Panc1 (cell line): ENCODE data around the gene CFAP410. TPM values are rescaled to one million over a fixed set of nuclear protein-coding genes. Genes with fewer than 3 reads are reported as not detected.

Experiments
- ATAC-seq: fragments of 200-7000 bp; cut with Tn5 transposase; 2 replicates; pipeline ENCODE4 v1.9.1; 2020; ENCODE audit warnings: mild to moderate bottlenecking, moderate library complexity
- BruUV-seq: library from RNA; stranded (reverse); fragments of 400-500 nt; replicated peaks from 2 replicates; lab custom pipeline; 2021; lab: Mats Ljungman, UMichigan
- CTCF ChIA-PET: fragments of 300-600 bp; sonication (Branson Sonifier 250); formaldehyde crosslinking; loops from one replicate; lab custom pipeline; 2022; ENCODE audit warnings: antibody characterized with exemption; lab: Charles Lee
- POLR2A ChIA-PET: fragments of 300-600 bp; sonication (Branson Sonifier 250); formaldehyde crosslinking; loops from one replicate; lab custom pipeline; 2022; ENCODE audit warnings: antibody characterized with exemption; lab: Charles Lee
- DNase-seq: peaks from one replicate; pipeline ENCODE4 v3.0.0-alpha.2; 2010; ENCODE audit warnings: low read depth, low spot score
- H3K27ac ChIP-seq: 2 replicates; pipeline ENCODE4 v1.5.1; 2011; ENCODE audit warnings: mild to moderate bottlenecking, low read length, inconsistent platforms
- H3K27me3 ChIP-seq: fragments of 200-500 bp; sonication (Bioruptor generic); 2 replicates; pipeline ENCODE4 v1.6.0; 2014; ENCODE audit warnings: low read length, inconsistent platforms; ENCODE audit not compliant: control insufficient read depth, insufficient read depth
- H3K36me3 ChIP-seq: fragments of 200-500 bp; sonication (Bioruptor generic); 2 replicates; pipeline ENCODE4 v1.5.1; 2014; ENCODE audit warnings: inconsistent platforms, mild to moderate bottlenecking, low read length, moderate library complexity; ENCODE audit not compliant: control insufficient read depth, insufficient read depth
- H3K4me1 ChIP-seq: 2 replicates; pipeline ENCODE4 v1.5.1; 2011; ENCODE audit warnings: inconsistent platforms, mild to moderate bottlenecking, low read length, moderate library complexity; ENCODE audit not compliant: control insufficient read depth, insufficient read depth
- H3K4me3 ChIP-seq, 2 experiments: 2 replicates each; pipeline ENCODE4 v1.5.1; 2011 to 2012; ENCODE audit warnings: low read depth in 2 of 2, low read length in 2 of 2, mild to moderate bottlenecking in 2 of 2, inconsistent platforms in 1 of 2, moderate library complexity in 1 of 2
- H3K9me3 ChIP-seq: fragments of 200-500 bp; sonication (Bioruptor generic); 2 replicates; pipeline ENCODE4 v1.5.1; 2014; ENCODE audit warnings: low read depth, mild to moderate bottlenecking, inconsistent platforms, low read length, moderate library complexity; ENCODE audit not compliant: control insufficient read depth, insufficient read depth
- POLR2AphosphoS5 ChIP-seq: IDR thresholded peaks from 2 replicates; pipeline ENCODE4 v1.6.1; 2012; ENCODE audit warnings: mild to moderate bottlenecking, low read depth, low read length, moderate library complexity
- SIN3A ChIP-seq: IDR thresholded peaks from 2 replicates; pipeline ENCODE4 v1.6.1; 2012; ENCODE audit warnings: low read depth, mild to moderate bottlenecking, low read length, moderate library complexity, borderline replicate concordance; ENCODE audit not compliant: insufficient read depth
- TCF7L2 ChIP-seq: IDR thresholded peaks from 2 replicates; pipeline ENCODE4 v1.6.1; 2011; ENCODE audit warnings: mild to moderate bottlenecking, low read depth, low read length, inconsistent platforms
- in situ Hi-C: cut with HindIII; loops from 2 replicates; pipeline ENCODE4 v1.10.0; 2016; ENCODE audit warnings: low sequenced_read_pairs, low pct_unique_long_range_greater_than_20kb
- intact Hi-C: fragments of 100-400 bp; cut with micrococcal nuclease; formaldehyde crosslinking; loops from one replicate; pipeline ENCODE4 v1.10.0; 2022; ENCODE audit not compliant: unreplicated experiment
- total RNA-seq: library from RNA; stranded (reverse); gene quantifications from one replicate; pipeline ENCODE4 v1.2.1, GENCODE V29; 2021; ENCODE audit not compliant: unreplicated experiment
- TF ChIP-seq, protein P1 (sequence below): fragments of 450-650 bp; IDR thresholded peaks from 2 replicates; pipeline ENCODE4 v1.5.1; 2017; ENCODE audit warnings: mild to moderate bottlenecking
- TF ChIP-seq, protein P2 (sequence below), 2 experiments: IDR thresholded peaks; 2 replicates each; pipeline ENCODE4 v1.6.1; 2011 to 2012; ENCODE audit warnings: low read depth in 2 of 2, control low read depth in 1 of 2, low read length in 1 of 2, mild to moderate bottlenecking in 1 of 2, moderate library complexity in 1 of 2; ENCODE audit not compliant: insufficient read depth in 1 of 2

CFAP410 gene
- total RNA-seq, 1 experiment from 2014 or later = 11.8 TPM

DNA sequence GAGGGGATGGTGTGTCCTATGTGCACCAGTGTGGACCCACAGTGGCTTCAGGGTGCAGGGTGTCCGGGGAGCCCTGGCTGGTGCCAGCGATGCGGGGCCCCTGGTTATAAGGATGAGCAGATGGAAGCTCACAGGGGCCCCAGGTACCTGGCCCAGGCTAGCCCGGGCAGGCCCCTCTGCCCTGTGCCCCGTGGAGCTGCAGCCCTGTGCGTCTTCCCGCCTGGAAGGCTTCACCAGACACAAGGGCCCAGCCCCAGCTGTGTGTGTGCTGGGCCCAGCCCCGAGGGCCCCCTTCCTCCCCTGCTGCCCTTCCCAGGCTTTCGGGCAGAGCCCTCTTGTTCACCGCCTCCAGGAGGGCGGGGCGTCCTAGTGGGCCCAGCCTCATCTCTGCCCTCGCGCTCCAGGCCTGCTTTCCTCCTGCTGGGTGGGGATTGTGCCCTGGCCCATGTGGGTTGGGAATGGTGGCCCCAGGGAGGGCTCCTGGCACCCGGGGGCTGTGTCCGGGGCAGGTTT, 23.4 kb downstream of the CFAP410 start:
- ATAC-seq = no peak
- intact Hi-C loops = no loop called here
- CTCF ChIA-PET = no interaction called here

DNA sequence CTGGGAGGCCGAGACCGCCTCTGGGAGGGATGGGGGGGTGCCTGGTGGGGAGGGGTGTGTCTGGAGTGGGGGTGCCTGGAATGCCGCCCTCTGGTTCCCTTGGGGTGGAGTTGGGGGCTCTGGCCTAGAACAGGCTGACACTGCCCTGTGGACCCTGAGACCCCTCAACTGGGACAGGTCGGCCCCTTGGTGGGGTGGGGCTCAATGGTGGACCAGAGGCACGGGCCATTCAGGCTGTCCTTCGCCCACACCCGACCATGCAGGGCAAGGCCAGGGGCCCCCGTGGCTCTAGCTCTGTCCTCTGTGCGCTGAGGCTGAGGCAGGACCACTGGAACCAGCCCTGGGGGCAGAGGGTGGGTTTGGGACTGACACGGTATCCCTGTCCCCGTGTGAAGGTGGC, 24.6 kb downstream of the CFAP410 start:
- Histone ChIP-seq H3K4me3 (no peak overlapping the region), H3K27me3 (no peaks in the 10 kb centered on the region), H3K9me3 (no peaks in the 10 kb centered on the region), H3K36me3 (no peaks in the 10 kb centered on the region), H3K27ac (no peak overlapping the region), H3K4me1 (no peaks in the 10 kb centered on the region)
- TF ChIP-seq TCF7L2 (no peak), POLR2AphosphoS5 (no peak), SIN3A (no peak)
- TF ChIP-seq, protein P1, sequence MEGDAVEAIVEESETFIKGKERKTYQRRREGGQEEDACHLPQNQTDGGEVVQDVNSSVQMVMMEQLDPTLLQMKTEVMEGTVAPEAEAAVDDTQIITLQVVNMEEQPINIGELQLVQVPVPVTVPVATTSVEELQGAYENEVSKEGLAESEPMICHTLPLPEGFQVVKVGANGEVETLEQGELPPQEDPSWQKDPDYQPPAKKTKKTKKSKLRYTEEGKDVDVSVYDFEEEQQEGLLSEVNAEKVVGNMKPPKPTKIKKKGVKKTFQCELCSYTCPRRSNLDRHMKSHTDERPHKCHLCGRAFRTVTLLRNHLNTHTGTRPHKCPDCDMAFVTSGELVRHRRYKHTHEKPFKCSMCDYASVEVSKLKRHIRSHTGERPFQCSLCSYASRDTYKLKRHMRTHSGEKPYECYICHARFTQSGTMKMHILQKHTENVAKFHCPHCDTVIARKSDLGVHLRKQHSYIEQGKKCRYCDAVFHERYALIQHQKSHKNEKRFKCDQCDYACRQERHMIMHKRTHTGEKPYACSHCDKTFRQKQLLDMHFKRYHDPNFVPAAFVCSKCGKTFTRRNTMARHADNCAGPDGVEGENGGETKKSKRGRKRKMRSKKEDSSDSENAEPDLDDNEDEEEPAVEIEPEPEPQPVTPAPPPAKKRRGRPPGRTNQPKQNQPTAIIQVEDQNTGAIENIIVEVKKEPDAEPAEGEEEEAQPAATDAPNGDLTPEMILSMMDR = no peak
- TF ChIP-seq, protein P2, sequence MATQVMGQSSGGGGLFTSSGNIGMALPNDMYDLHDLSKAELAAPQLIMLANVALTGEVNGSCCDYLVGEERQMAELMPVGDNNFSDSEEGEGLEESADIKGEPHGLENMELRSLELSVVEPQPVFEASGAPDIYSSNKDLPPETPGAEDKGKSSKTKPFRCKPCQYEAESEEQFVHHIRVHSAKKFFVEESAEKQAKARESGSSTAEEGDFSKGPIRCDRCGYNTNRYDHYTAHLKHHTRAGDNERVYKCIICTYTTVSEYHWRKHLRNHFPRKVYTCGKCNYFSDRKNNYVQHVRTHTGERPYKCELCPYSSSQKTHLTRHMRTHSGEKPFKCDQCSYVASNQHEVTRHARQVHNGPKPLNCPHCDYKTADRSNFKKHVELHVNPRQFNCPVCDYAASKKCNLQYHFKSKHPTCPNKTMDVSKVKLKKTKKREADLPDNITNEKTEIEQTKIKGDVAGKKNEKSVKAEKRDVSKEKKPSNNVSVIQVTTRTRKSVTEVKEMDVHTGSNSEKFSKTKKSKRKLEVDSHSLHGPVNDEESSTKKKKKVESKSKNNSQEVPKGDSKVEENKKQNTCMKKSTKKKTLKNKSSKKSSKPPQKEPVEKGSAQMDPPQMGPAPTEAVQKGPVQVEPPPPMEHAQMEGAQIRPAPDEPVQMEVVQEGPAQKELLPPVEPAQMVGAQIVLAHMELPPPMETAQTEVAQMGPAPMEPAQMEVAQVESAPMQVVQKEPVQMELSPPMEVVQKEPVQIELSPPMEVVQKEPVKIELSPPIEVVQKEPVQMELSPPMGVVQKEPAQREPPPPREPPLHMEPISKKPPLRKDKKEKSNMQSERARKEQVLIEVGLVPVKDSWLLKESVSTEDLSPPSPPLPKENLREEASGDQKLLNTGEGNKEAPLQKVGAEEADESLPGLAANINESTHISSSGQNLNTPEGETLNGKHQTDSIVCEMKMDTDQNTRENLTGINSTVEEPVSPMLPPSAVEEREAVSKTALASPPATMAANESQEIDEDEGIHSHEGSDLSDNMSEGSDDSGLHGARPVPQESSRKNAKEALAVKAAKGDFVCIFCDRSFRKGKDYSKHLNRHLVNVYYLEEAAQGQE (IDR thresholded peaks at IDR 0.05; ENCODE audit: insufficient read depth in 1 of 2, low read depth in 2 of 2, low read length in 1 of 2) = no peak
- POLR2A ChIA-PET = interaction anchor here (0.6 kb wide), 1 partner anchor 163 kb away, joined by 3 read pairs; no protein-coding TSS in a partner anchor
- no TSS peak for BruUV-seq
- in situ Hi-C loops = no loop called here
- DNase-seq (no peak), ATAC-seq (no peak)
- intact Hi-C loops = no loop called here
- CTCF ChIA-PET = no interaction called here

More for the DNA sequence above, 23.4 kb downstream of the CFAP410 start:
- H3K27me3 ChIP-seq = no peaks in the 10 kb centered on the region
- no TSS peak for BruUV-seq
- H3K36me3 ChIP-seq = no peaks in the 10 kb centered on the region
- POLR2A ChIA-PET = no interaction called here
- H3K4me3 ChIP-seq = no peak overlapping the region
- TF ChIP-seq TCF7L2 (no peak), SIN3A (no peak), POLR2AphosphoS5 (no peak)
- TF ChIP-seq, protein P2 (IDR thresholded peaks at IDR 0.05; ENCODE audit: insufficient read depth in 1 of 2, low read depth in 2 of 2, low read length in 1 of 2) = no peak
- TF ChIP-seq, protein P1 = no peak
- no peak overlapping the region for H3K27ac ChIP-seq
- no peaks in the 10 kb centered on the region for H3K4me1 ChIP-seq
- in situ Hi-C loops = no loop called here
- H3K9me3 ChIP-seq = no peaks in the 10 kb centered on the region
- no peak for DNase-seq
